Measurements from ENCODE around the gene KASH5.
"Not testable (repeated sequence)": the region's sequence is repeated elsewhere in the genome, so short reads cannot be mapped to it uniquely, and the experiment has no call there.

Gene KASH5

DNA sequence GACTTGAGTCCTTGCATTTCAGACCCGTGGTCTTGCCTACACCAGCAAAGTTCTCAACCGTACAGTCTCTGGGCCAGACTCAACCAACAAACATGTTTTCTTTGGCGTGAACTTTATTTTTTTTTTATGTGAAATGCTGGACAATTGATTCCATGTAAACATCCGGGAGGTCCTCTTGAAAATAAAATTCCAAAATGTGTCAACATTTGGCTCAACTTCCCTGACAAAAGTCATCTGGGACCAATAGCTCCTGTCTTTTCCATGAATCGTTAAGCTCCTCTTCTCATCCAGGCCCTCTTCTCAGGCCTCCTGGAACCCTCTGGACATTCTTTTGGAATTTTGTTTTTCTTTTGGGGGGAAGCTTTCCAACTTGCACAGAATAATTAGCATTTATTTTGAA lies 67.7 kb downstream of the KASH5 start:
- no peak for DNase-seq (ENCODE audit: low read depth in 2 of 2)

DNA sequence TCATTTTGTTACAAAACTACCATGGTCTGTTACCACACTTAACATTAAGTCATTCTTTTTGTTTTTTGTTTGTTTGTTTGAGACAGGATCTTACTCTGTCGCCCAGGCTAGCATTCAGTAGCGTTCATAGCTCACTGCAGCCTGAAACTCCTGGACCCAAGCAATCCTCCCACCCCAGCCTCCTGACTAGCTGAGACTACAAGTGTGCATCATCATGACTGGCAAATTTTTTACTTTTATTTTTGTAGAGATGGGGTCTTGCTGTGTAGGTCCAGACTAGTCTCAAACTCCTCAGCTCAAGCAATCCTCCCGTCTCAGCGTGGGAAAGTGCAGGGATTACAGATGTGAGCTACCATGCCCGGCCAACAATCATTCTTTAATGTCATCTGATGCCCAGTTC lies 68.3 kb downstream of the KASH5 start:
- DNase-seq (ENCODE audit: low read depth in 2 of 2) = no peak

DNA sequence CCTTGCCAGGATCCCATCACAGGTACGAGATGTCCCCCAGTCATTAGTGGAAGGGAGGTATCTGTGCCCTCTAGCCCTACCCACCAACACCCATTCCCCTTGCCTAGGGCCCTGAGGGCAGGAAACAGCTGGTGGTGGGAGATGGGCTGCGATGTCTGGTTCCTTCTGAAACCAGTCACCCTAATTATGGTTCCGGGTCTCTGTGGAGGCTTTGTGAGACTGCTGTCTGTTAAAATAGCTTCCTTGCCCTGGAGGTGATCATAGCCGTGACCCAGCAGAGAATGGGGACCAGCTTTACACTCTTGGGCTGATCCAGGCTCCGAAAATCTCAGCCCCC lies 70.5 kb downstream of the KASH5 start:
- no peak for DNase-seq (ENCODE audit: low read depth in 2 of 2)

DNA sequence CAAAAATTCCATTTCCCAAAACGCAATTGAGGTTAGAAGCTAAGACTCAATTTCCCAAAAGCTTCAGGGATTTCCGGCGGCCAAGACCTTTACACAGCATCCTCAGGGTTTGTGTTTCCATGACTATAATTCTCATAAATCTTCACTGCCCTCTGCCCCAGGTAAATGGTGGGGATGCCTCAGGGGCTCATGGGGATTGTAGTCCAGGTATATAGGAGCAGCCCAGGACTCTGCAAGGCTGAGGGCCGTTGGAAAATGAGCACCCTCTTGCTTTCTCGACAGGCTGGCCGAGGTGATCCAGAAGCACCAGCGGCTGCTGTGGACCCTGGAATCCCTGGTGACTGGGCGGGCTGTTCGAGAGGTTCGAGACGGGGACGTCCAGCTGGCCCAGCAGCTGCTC lies 71.3 kb downstream of the KASH5 start:
- no peak for DNase-seq (ENCODE audit: low read depth in 2 of 2)

DNA sequence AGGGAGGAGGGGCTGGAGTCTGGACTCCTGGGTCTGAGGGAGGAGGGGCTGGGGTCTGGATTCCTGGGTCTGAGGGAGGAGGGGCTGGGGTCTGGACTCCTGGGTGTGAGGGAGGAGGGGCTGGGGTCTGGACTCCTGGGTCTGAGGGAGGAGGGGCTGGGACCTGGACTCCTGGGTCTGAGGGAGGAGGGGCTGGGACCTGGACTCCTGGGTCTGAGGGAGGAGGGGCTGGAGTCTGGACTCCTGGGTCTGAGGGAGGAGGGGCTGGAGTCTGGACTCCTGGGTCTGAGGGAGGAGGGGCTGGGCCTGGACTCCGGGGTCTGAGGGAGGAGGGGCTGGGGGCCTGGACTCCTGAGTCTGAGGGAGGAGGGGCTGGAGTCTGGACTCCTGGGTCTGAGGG lies 73.1 kb downstream of the KASH5 start:
- not testable (repeated sequence) for DNase-seq (ENCODE audit: low read depth in 2 of 2)

DNA sequence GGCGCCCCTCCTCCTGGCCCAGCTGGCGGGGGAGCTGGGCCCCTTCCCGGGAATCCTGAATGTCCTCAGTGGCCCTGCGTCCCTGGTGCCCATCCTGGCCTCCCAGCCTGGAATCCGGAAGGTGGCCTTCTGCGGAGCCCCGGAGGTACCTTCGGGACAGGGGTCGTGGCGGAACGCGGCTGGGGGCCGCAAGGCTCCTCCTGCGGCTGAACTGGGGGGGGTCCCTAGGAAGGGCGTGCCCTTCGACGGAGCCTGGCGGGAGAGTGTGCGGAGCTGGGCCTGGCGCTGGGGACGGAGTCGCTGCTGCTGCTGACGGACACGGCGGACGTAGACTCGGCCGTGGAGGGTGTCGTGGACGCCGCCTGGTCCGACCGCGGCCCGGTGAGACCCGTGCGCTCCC lies 73.6 kb downstream of the KASH5 start:
- no peak for DNase-seq (ENCODE audit: low read depth in 2 of 2)

DNA sequence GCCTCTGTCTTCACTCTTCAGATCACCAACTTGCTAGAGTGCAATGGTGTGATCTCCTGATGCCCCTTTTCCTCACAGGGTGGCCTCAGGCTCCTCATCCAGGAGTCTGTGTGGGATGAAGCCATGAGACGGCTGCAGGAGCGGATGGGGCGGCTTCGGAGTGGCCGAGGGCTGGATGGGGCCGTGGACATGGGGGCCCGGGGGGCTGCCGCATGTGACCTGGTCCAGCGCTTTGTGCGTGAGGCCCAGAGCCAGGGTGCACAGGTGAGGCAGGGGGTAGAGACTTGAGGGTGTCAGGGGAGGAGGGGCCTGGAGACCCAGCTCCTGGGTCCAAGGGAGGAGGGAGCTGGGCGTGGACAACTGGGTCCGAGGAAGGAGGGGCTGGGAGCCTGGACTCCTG lies 74.4 kb downstream of the KASH5 start:
- no peak for DNase-seq (ENCODE audit: low read depth in 2 of 2)

DNA sequence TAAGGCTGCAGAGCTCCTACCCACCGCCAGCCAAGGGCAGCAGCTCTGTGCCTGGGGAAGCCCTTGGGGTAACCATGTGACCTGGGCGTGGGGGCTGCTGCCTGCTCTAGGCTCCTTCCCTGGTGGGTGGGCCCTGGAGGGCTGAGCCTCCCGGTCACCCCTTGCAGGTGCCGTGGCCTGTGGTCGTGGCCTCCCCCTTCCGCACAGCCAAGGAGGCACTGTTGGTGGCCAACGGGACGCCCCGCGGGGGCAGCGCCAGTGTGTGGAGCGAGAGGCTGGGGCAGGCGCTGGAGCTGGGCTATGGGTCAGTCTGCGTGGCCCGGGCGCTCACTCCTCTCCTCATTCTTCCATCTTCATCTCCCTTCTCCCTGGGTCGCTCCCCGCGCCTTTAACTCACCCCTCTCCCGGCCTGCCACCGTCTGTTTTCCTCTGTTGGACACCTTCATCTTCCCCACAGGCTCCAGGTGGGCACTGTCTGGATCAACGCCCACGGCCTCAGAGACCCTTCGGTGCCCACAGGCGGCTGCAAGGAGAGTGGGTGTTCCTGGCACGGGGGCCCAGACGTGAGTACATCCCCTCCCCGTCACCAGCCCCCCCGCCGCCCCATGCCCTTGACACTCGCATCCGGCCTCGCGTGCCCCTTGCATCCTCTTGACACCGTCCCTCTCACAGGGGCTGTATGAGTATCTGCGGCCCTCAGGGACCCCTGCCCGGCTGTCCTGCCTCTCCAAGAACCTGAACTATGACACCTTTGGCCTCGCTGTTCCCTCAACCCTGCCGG lies 76.1 kb downstream of the KASH5 start:
- no peak for DNase-seq (ENCODE audit: low read depth in 2 of 2)

DNA sequence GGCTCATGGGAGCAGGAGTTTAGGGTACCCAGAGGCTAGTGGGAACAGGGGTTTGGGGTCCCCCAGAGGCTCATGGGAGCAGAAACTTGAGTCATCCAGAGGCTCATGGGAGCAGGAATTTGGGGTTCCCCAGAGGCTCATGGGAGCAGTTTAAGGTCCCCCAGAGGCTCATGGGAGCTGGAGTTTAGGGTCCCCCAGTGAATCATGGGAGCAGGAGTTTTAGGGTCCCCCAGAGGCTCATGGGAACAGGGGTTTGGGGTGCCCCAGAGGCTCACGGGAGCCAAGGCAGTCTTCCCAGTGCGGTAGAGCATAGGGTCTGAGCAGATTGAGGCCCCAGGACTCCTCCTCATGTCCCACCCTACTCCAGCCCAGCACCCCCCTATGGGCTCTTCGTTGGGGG lies 77.3 kb downstream of the KASH5 start:
- no peak for DNase-seq (ENCODE audit: low read depth in 2 of 2)

Measured in stimulated activated CD8-positive, alpha-beta memory T cell treated with anti-CD3 and anti-CD28 coated beads, Interleukin-15, amount 100 ng/mL, for 4 hours (primary cell).